HUES64 (cell line): ENCODE data around the gene C20orf204.
"Not testable (repeated sequence)": the region's sequence is repeated elsewhere in the genome, so short reads cannot be mapped to it uniquely, and the experiment has no call there.

ENCODE experiments used
- H3K27ac ChIP-seq: 2 replicates; pipeline ENCODE4 v1.7.0; 2013; ENCODE audit warnings: low read depth, low read length, inconsistent platforms
- H3K27me3 ChIP-seq: 2 replicates; pipeline ENCODE4 v1.6.1; 2013; ENCODE audit warnings: mild to moderate bottlenecking, low read length; ENCODE audit not compliant: insufficient read depth
- H3K36me3 ChIP-seq: 2 replicates; pipeline ENCODE4 v1.6.1; 2013; ENCODE audit warnings: mild to moderate bottlenecking, low read length; ENCODE audit not compliant: insufficient read depth
- H3K4me1 ChIP-seq: 2 replicates; pipeline ENCODE4 v1.6.1; 2013; ENCODE audit warnings: mild to moderate bottlenecking, low read length, moderate library complexity; ENCODE audit not compliant: insufficient read depth
- H3K4me3 ChIP-seq: 2 replicates; pipeline ENCODE4 v1.5.1; 2013; ENCODE audit warnings: mild to moderate bottlenecking, low read length, moderate library complexity
- H3K9ac ChIP-seq: 2 replicates; pipeline ENCODE4 v1.6.1; 2013; ENCODE audit warnings: mild to moderate bottlenecking, low read depth, low read length
- H3K9me3 ChIP-seq: 2 replicates; pipeline ENCODE4 v1.6.1; 2013; ENCODE audit warnings: low read depth, low read length; ENCODE audit not compliant: insufficient read depth
- WGBS: fragments of 150-250, 120-280 bp; methylation state at CpG from one replicate; pipeline ENCODE4 v1.1.7; 2013; ENCODE audit warnings: missing lambda C conversion rate; 5-methylcytosine and 5-hydroxymethylcytosine counted together

The C20orf204 gene

DNA sequence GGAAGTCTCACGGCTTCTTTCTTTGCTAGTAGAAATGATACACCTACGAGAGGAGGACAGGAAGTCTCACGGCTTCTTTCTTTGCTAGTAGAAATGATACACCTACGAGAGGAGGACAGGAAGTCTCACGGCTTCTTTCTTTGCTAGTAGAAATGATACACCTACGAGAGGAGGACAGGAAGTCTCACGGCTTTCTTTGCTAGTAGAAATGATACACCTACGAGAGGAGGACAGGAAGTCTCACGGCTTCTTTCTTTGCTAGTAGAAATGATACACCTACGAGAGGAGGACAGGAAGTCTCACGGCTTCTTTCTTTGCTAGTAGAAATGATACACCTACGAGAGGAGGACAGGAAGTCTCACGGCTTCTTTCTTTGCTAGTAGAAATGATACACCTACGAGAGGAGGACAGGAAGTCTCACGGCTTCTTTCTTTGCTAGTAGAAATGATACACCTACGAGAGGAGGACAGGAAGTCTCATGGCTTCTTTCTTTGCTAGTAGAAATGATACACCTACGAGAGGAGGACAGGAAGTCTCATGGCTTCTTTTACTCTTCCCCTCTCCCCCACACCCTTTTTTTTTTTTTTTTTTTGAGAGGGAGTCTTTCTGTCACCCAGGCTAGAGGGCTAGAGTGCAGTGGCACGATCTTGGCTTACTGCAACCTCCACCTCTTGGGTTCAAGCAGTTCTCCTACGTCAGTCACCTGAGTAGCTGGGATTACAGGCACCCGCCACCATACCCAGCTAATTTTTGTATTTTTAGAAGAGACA is 23.4 kb upstream of the C20orf204 start:
- 100% methylated on average over 3 of the region's 20 CpGs for WGBS
- not testable (repeated sequence) for H3K27ac ChIP-seq, H3K9me3 ChIP-seq, H3K4me3 ChIP-seq, H3K4me1 ChIP-seq, H3K27me3 ChIP-seq, H3K9ac ChIP-seq
- peaks cover 74% of the 10 kb centered on the region for H3K36me3 ChIP-seq

DNA sequence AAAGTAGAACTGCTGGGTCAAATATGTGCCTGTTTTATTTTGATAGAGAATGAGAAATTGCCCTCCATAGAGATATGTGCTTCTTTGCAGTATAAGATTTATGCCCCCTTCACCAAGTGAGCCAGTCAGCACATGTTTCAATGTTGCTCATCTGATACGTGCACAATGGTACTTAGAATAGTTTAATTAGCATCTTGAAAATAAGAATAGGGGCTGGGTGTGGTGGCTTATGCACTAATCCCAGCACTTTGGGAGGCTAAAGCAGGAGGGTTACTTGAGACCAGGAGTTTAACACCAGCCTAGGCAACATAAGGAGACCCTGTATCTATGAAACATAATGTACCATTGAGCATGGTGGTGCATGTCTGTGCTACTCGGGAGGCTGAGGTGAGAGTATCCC is 20.3 kb upstream of the C20orf204 start:
- H3K9me3 ChIP-seq: no peaks in the 10 kb centered on the region
- H3K36me3 ChIP-seq: peaks cover 76% of the 10 kb centered on the region
- no peak overlapping the region for H3K4me3 ChIP-seq
- H3K27me3 ChIP-seq: no peaks in the 10 kb centered on the region
- 88% methylated on average over 2 of the region's 2 CpGs for WGBS
- no peak overlapping the region for H3K27ac ChIP-seq
- H3K9ac ChIP-seq: no peak overlapping the region
- no peaks in the 10 kb centered on the region for H3K4me1 ChIP-seq

DNA sequence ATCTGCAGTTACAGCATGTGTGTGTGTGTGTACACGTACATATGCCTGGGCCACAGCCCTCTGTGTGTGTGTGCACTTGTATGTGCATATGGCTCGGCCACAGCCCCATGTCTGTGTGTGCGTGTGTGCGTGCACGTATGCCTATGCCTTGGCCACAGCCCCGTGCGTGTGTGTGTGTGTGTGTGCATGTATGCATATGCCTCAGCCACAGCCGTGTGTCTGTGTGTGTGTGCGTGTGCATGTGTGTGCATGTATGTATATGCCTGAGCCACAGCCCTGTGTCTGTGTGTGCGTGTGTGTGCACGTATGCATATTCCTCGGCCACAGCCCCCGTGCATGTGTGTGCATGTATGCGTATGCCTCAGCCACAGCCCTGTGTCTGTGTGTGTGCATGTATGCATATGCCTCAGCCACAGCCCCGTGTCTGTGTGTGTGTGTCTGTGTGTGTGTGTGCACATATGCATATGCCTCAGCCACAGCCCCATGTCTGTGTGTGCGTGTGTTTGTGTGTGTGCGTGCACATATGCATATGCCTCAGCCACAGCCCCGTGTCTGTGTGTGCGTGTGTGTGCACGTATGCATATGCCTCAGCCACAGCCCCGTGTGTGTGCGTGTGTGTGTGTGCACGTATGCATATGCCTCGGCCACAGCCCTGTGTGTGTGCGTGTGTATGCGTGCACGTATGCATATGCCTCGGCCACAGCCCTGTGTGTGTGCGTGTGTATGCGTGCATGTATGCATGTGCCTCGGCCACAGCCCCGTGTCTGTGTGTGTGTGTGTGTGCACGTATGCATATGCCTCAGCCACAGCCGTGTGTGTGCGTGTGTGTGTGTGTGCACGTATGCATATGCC is 14.6 kb upstream of the C20orf204 start:
- Histone ChIP-seq H3K9ac (no peak overlapping the region), H3K36me3 (peaks cover 85% of the 10 kb centered on the region), H3K27me3 (no peaks in the 10 kb centered on the region), H3K4me1 (no peaks in the 10 kb centered on the region), H3K9me3 (no peaks in the 10 kb centered on the region), H3K27ac (no peak overlapping the region), H3K4me3 (no peak overlapping the region)
- 95% methylated on average over 36 of the region's 36 CpGs for WGBS

DNA sequence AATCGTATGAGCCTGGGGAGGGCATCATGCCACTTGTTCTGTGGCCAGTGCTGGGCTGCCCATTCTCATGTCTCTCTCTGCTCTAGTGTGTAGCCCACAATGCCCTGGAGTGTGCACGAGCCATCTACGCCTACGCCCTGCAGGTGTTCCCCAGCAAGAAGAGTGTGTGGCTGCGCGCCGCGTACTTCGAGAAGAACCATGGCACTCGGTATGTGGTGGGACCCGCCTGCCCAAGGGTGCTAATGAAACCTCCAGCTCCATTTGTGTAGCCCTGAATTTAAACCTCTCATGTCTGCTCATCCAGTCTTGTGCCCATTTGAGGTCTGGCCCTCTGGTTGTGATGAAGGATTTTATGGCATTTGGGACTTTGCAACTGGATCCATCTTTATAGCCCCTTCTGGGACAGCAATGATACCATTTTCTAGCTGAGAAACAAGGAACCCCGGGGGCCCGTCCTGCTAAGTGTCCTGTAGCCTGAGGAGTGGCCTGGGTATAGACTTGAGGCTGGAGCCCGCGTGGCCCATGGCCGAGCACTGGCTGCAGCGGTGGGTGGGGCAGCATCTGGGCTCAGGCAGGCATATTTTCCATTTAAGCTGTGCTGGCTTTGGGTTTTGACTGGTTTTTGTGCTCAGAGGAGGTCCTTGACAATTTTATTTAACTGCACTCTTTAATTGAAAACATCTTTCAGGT is 13.2 kb upstream of the C20orf204 start:
- Histone ChIP-seq H3K4me1 (no peaks in the 10 kb centered on the region), H3K27me3 (no peaks in the 10 kb centered on the region), H3K9me3 (no peaks in the 10 kb centered on the region), H3K36me3 (peaks cover 89% of the 10 kb centered on the region), H3K4me3 (no peak overlapping the region), H3K9ac (no peak overlapping the region), H3K27ac (no peak overlapping the region)
- 97% methylated on average over 17 of the region's 17 CpGs for WGBS

DNA sequence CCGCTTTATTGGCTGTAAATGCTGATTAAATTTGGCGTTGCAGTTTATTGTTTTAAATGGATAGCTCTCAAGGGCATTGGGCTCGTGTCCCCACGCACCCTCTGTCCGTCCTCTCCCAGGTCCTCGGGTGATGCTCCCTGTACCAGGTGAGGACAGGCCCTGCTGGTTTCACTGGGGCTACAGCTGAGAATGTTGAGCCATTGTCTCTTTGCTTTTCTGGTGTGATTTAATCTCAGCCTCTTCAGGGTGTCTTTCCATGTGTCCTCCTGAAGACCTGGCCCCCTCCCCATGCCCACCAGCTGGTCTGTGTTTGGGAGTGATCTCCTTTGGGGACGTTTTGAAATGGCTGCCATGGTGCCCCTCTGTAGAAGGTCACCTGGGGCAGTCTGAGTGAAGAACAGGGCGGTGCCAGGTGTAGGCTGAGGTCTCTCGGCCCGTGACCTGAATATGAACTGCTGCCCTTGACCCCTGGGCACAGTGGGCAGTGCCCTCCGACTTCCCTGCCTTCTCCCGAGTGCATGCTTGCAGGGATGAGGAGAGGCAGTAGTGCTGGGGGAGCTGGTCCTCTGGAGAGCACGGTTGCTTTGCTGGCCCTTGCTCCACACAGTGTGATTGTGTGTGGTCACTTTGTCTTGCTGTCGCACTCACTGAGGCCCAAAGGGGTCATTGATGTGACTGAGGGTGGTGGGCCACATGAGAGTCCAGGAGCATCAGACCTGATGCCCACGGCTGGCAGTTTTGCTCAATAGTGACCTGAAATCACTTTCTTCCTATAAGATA is 12.4 kb upstream of the C20orf204 start:
- H3K9ac ChIP-seq: no peak overlapping the region
- no peak overlapping the region for H3K4me3 ChIP-seq
- peaks cover 89% of the 10 kb centered on the region for H3K36me3 ChIP-seq
- no peaks in the 10 kb centered on the region for H3K9me3 ChIP-seq
- WGBS: 93% methylated on average over 15 of the region's 15 CpGs
- H3K4me1 ChIP-seq: no peaks in the 10 kb centered on the region
- H3K27ac ChIP-seq: no peak overlapping the region
- H3K27me3 ChIP-seq: no peaks in the 10 kb centered on the region

DNA sequence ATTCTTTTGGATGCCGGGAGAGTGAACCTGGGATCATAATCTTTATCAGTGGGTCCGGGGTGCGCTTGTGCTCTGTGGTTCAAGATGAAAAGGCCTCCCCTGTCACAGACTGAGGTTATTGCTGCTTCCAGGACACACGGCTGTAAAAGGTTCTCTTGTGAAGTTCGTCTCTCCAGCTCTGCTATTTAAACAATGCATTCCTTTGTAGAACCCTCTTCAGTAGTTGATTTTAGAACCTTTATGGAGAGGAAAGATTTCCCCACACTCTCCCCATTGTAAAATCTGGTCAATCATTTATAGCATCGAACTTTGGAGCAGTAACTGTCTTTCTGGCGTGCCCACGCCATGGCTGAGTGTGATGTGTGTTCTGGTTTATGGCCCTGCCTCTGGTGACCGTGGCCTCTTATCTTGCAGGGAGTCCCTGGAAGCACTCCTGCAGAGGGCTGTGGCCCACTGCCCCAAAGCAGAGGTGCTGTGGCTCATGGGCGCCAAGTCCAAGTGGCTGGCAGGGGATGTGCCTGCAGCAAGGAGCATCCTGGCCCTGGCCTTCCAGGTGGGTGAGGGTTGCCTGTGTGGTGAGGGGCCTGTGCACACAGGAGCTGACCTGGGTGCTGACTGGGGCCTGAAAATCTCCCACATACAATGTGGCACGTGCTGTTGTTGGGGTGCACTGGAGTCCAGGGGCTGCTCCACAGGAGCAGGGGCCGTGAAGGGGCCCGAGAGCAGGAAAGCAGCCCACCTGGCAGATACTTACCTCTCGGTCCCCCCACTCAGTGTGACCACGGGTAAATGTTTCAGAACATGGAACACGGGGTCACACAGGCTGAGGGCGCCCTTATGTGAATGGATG is 11.6 kb upstream of the C20orf204 start:
- Histone ChIP-seq H3K27me3 (no peaks in the 10 kb centered on the region), H3K36me3 (peaks cover 90% of the 10 kb centered on the region), H3K9ac (no peak overlapping the region), H3K9me3 (no peaks in the 10 kb centered on the region), H3K4me3 (no peak overlapping the region), H3K27ac (no peak overlapping the region), H3K4me1 (no peaks in the 10 kb centered on the region)
- WGBS: 93% methylated on average over 17 of the region's 17 CpGs

DNA sequence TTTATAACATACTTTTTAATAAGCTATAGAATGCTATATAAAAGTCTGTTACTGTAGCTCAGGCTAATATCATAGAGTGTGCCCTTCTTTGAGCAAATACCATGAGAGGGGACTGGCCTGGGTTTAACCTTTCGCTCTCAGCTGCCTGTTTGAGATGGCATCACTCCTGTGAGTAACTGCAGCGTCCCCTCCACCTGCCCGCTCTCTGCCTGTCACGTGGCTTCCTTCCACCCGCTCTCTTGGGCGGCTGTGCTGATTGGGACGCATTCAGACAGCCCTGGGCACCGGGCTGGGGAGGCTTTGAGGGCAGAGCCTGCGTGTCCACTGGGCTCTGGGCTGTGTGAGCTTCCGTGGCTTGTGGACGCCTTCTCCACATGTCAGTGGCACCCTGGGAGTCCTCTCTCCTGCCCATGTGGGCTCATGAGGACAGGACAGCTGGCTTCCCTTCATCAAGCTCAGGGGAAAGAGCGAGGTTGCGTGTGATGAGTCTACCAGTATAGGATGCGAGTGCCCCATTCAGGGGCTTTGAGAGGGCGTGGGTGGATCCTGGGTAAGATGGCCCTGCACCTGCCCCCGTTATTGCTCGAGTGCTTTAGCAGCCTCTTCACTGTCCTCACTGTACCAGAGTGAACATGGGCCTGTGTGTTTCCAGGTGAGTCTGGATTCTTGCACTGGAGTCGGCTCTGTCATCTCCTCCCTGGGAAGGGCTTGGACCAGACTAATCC is 10.7 kb upstream of the C20orf204 start:
- Histone ChIP-seq H3K9ac (no peak overlapping the region), H3K4me3 (no peak overlapping the region), H3K27me3 (no peaks in the 10 kb centered on the region), H3K4me1 (no peaks in the 10 kb centered on the region), H3K9me3 (no peaks in the 10 kb centered on the region), H3K27ac (no peak overlapping the region), H3K36me3 (peaks cover 92% of the 10 kb centered on the region)
- WGBS: 95% methylated on average over 18 of the region's 18 CpGs

DNA sequence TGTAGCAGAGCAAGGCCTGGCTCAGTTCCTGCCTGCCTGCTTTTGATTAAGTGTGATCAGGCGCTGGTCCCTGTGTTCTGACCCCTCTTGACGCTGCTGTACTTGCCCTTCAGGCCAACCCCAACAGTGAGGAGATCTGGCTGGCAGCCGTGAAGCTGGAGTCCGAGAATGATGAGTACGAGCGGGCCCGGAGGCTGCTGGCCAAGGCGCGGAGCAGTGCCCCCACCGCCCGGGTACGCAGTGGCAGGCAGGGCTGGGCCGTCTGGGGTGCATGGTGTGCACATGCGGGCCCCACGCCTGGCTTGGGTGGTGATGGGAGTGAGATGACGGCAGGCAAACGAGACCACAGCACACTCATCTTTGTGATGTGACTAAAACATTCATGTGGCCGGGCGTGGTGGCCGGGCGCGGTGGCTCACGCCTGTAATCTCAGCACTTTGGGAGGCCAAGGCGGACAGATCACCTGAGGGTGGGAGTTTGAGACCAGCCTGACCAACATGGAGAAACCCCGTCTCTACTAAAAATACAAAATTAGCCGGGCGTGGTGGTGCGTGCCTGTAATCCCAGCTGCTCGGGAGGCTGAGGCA is 10.1 kb upstream of the C20orf204 start:
- H3K9me3 ChIP-seq: no peaks in the 10 kb centered on the region
- no peak overlapping the region for H3K9ac ChIP-seq
- H3K4me1 ChIP-seq: no peaks in the 10 kb centered on the region
- peaks cover 92% of the 10 kb centered on the region for H3K36me3 ChIP-seq
- H3K27ac ChIP-seq: no peak overlapping the region
- H3K27me3 ChIP-seq: no peaks in the 10 kb centered on the region
- H3K4me3 ChIP-seq: no peak overlapping the region
- WGBS: 94% methylated on average over 29 of the region's 29 CpGs

DNA sequence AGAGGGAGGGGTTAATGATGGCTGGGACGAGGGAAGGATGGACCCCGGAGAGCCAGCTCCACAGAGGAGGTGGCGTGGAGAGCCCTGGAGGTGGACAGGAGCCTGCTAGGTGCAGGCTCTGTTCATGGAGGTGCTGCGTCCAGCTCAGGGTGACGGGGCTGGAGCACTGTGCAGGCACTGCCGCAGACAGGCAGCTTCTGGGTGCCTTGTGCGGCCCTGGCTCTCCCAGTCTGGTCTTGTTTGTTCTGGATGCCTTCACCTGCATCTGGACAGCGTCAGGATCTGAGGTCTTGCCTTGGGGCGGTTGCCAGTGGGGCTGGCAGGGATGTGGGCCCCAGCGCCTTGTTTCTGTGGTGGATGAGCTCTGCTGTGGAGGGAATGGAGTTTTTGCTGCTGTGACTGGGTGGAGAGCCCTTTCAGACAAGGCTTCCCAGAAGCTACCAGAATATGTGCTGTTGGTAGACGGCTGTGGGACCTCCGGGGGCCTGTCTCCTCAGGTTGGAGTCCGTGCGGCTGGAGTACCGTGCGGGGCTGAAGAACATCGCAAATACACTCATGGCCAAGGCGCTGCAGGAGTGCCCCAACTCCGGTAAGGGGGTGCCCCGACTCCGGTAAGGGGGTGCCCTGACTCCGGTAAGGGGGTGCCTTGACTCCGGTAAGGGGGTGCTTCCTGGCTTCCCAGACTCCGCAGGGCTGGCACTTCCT is 7.8 kb upstream of the C20orf204 start:
- WGBS: 92% methylated on average over 24 of the region's 24 CpGs
- H3K27ac ChIP-seq: no peak overlapping the region
- no peak overlapping the region for H3K9ac ChIP-seq
- no peaks in the 10 kb centered on the region for H3K4me1 ChIP-seq
- no peaks in the 10 kb centered on the region for H3K9me3 ChIP-seq
- no peak overlapping the region for H3K4me3 ChIP-seq
- H3K36me3 ChIP-seq: peaks cover 89% of the 10 kb centered on the region
- H3K27me3 ChIP-seq: no peaks in the 10 kb centered on the region
